Measurements from ENCODE around the gene ECHDC3.

- TF ChIP-seq CTCF (IDR thresholded peaks at IDR 0.05; ENCODE audit: low read length) = no peak
- TF ChIP-seq EZH2 (IDR thresholded peaks at IDR 0.05; ENCODE audit: borderline replicate concordance, low read length) = no peak
Measured at GRCh38 chr10:11742009-11742778, at the start of gene ECHDC3.

Data from OCI-LY1 (cell line).